K562 (cell line): ENCODE results near the gene TMEM203. TPM values are rescaled to one million over a fixed set of nuclear protein-coding genes. Genes with fewer than 3 reads are reported as not detected.

Source experiments
- ATAC-seq: fragments of 200-7000 bp; cut with Tn5 transposase; 3 replicates; pipeline ENCODE4 v1.9.1; 2020; ENCODE audit warnings: moderate library complexity
- BruUV-seq: library from RNA; stranded (reverse); fragments of 400-500 nt; replicated peaks from 2 replicates; lab custom pipeline; 2021; lab: Mats Ljungman, UMichigan
- CTCF ChIA-PET: fragments of 300-600 bp; formaldehyde crosslinking; extraction: SDS; loops from one replicate; lab custom pipeline; 2021; ENCODE audit warnings: low intra/inter-chr PET ratio; lab: Yijun Ruan, JAX
- POLR2A ChIA-PET: fragments of 300-600, 350-650 bp; sonication (Branson Sonifier 250); formaldehyde crosslinking; extraction: SDS; loops from one replicate; lab custom pipeline; 2021; ENCODE audit warnings: antibody characterized with exemption, inconsistent platforms; lab: Yijun Ruan, JAX
- DNase-seq, 4 experiments: peaks; one replicate each; pipeline versions ENCODE4 v3.0.0 to v3.0.0-alpha.2; 2011 to 2018; ENCODE audit warnings: low spot score in 3 of 4, mixed read lengths in 3 of 4; ENCODE audit errors: extremely low read depth in 1 of 4
- FAIRE-seq: peaks from 2 replicates; lab custom pipeline; 2011; peaks lifted over from hg19 to GRCh38; lab: Jason Lieb, UNC
- H2AFZ ChIP-seq: 2 replicates; pipeline ENCODE4 v1.6.0; 2011; ENCODE audit warnings: low read depth, low read length, control low read depth, inconsistent platforms
- H3K27ac ChIP-seq: fragments of 200-600 bp; 3 replicates; pipeline ENCODE4 v1.8.0; 2011; ENCODE audit warnings: low read depth, mild to moderate bottlenecking, control low read depth, inconsistent platforms, low read length, moderate library complexity, mixed read lengths; ENCODE audit errors: extremely low read depth
- H3K27me3 ChIP-seq, 2 experiments: fragments of 300-600 bp in 1 of 2; 2 replicates in 1 of 2; 3 replicates in 1 of 2; pipeline versions ENCODE4 v1.6.0 to v1.8.0; 2011; ENCODE audit warnings: inconsistent platforms in 2 of 2, low read length in 2 of 2, mild to moderate bottlenecking in 1 of 2, mixed read lengths in 1 of 2, moderate library complexity in 1 of 2; ENCODE audit not compliant: control insufficient read depth in 2 of 2, insufficient read depth in 2 of 2
- H3K36me3 ChIP-seq: fragments of 300-600 bp; 3 replicates; pipeline ENCODE4 v1.8.0; 2011; ENCODE audit warnings: mild to moderate bottlenecking, low read length, inconsistent platforms; ENCODE audit not compliant: control insufficient read depth, insufficient read depth
- H3K4me1 ChIP-seq, 2 experiments: fragments of 200-600 bp in 1 of 2; replicated peaks in 1 of 2; 2 replicates in 1 of 2; 3 replicates in 1 of 2; pipeline versions ENCODE4 v1.5.1 to v1.8.0; 2011; ENCODE audit warnings: inconsistent platforms in 2 of 2, low read length in 2 of 2, mild to moderate bottlenecking in 1 of 2, mixed read lengths in 1 of 2, moderate library complexity in 1 of 2; ENCODE audit not compliant: control insufficient read depth in 2 of 2, insufficient read depth in 2 of 2
- H3K4me2 ChIP-seq: 2 replicates; pipeline ENCODE4 v1.6.1; 2011; ENCODE audit warnings: low read length, control low read depth, inconsistent platforms, mixed read lengths; ENCODE audit not compliant: insufficient read depth
- H3K4me3 ChIP-seq: fragments of 200-600 bp; sonication (generic), shearing (Covaris generic); 2 replicates; pipeline ENCODE4 v1.5.1; 2016; ENCODE audit warnings: control low read depth, inconsistent platforms
- H3K79me2 ChIP-seq: fragments of 200-600 bp; 3 replicates; pipeline ENCODE4 v1.8.0; 2011; ENCODE audit warnings: low read length, inconsistent platforms; ENCODE audit not compliant: control insufficient read depth, insufficient read depth
- H3K9ac ChIP-seq, 2 experiments: 2 replicates each; pipeline versions ENCODE4 v1.6.0 to v1.6.1; 2011; ENCODE audit warnings: low read depth in 2 of 2, low read length in 2 of 2, control low read depth in 1 of 2, inconsistent platforms in 1 of 2, mild to moderate bottlenecking in 1 of 2, mixed read lengths in 1 of 2; ENCODE audit not compliant: insufficient read depth in 1 of 2
- H3K9me1 ChIP-seq: one replicate; pipeline ENCODE4 v1.6.0; 2011; ENCODE audit warnings: inconsistent platforms, mild to moderate bottlenecking, low read length, moderate library complexity; ENCODE audit not compliant: control insufficient read depth, insufficient read depth
- H3K9me3 ChIP-seq: replicated peaks from 2 replicates; pipeline ENCODE4 v1.5.1; 2011; ENCODE audit warnings: low read depth, low read length, inconsistent platforms; ENCODE audit not compliant: control insufficient read depth, insufficient read depth
- H4K20me1 ChIP-seq: replicated peaks from 2 replicates; pipeline ENCODE4 v1.6.1; 2011; ENCODE audit warnings: low read length, inconsistent platforms, mixed read lengths; ENCODE audit not compliant: control insufficient read depth, insufficient read depth
- ATF2 ChIP-seq: sonication (generic); formaldehyde crosslinking; IDR thresholded peaks from 2 replicates; pipeline ENCODE4 v1.8.1; 2022; ENCODE audit warnings: missing genetic modification reagents
- MEF2D ChIP-seq: conservative IDR thresholded peaks from 2 replicates; pipeline ENCODE4 v1.6.1; 2016; ENCODE audit warnings: low read depth, missing genetic modification characterization, missing compliant biosample characterization
- RBM25 ChIP-seq: fragments of 200-400 bp; formaldehyde crosslinking; IDR thresholded peaks from 2 replicates; pipeline ENCODE4 v1.6.1; 2018; ENCODE audit warnings: low read length, low read depth, moderate library complexity; ENCODE audit not compliant: severe bottlenecking
- STAG1 ChIP-seq: sonication (generic); formaldehyde crosslinking; IDR thresholded peaks from 2 replicates; pipeline ENCODE4 v1.5.0; 2020; ENCODE audit warnings: missing genetic modification reagents, borderline replicate concordance
- ZBTB17 ChIP-seq: fragments of 450-650 bp; formaldehyde crosslinking; IDR thresholded peaks from 2 replicates; pipeline ENCODE4 v1.4.0; 2020; ENCODE audit warnings: mild to moderate bottlenecking
- ZFP1 ChIP-seq: fragments of 450-650 bp; formaldehyde crosslinking; IDR thresholded peaks from 2 replicates; pipeline ENCODE4 v1.4.0; 2020; ENCODE audit warnings: mild to moderate bottlenecking, mixed read lengths
- ZNF224 ChIP-seq: sonication (generic); formaldehyde crosslinking; IDR thresholded peaks from 2 replicates; pipeline ENCODE4 v1.8.0; 2022; ENCODE audit warnings: mild to moderate bottlenecking, missing genetic modification reagents
- ZNF318 ChIP-seq, 2 experiments: fragments of 450-650 bp; IDR thresholded peaks; 2 replicates each; pipeline ENCODE4 v1.6.1; 2016; ENCODE audit warnings: mild to moderate bottlenecking in 2 of 2, borderline replicate concordance in 1 of 2, low read depth in 1 of 2, moderate library complexity in 1 of 2
- ZNF507 ChIP-seq: conservative IDR thresholded peaks from 2 replicates; pipeline ENCODE4 v1.6.1; 2017; ENCODE audit warnings: missing genetic modification characterization, missing compliant biosample characterization
- WGBS: fragments of 100-300 bp; shearing (Covaris generic); methylation state at CpG from one replicate; pipeline ENCODE4 v1.1.6; 2016; ENCODE audit warnings: low coverage, mixed read lengths; ENCODE audit not compliant: insufficient coverage; ENCODE audit errors: missing lambda C conversion rate; 5-methylcytosine and 5-hydroxymethylcytosine counted together
- in situ Hi-C: fragments of 300-500 bp; cut with MboI; formaldehyde crosslinking; loops from 4 replicates; pipeline ENCODE4 v1.15.0; 2018; ENCODE audit warnings: inconsistent platforms, mixed read lengths
- intact Hi-C: fragments of 100-400 bp; cut with micrococcal nuclease; formaldehyde crosslinking; loops from 2 replicates; pipeline ENCODE4 v1.14.2; 2022
- polyA plus RNA-seq, 8 experiments: library from polyadenylated mRNA; depleted of rRNA in 4 of 8; stranded (reverse) in 5 of 8; unstranded in 3 of 8; fragments of >200 nt; fragmentation: Nextera tagmentation in 2 of 8; fragmentation: Illumina TruSeq in 1 of 8; extraction: Ambion mirVana in 2 of 8; extraction: Trizol in 1 of 8; gene quantifications; 2 replicates each; pipeline versions ENCODE4 v1.2.1 to v1.2.3, GENCODE V29; 2011 to 2014; ENCODE audit warnings: inconsistent platforms in 1 of 8, missing spikeins in 1 of 8
- total RNA-seq, 7 experiments: library from RNA; depleted of rRNA in 6 of 7; stranded (reverse); fragments of >200 nt in 6 of 7; fragmentation: Illumina TruSeq in 2 of 7; extraction: Trizol in 2 of 7; gene quantifications; 2 replicates each; pipeline versions ENCODE4 v1.2.1 to v1.2.3, GENCODE V29; 2011 to 2021; ENCODE audit warnings: low replicate concordance in 1 of 7

The TMEM203 gene
- total and polyA plus RNA-seq, 9 of the 15 experiments (the other 6 are each of a cell fraction or from before 2014, with no cell fraction given): 8.8 to 59.5 (median 37.6) TPM

- 12% methylated on average over 81 of the region's 124 CpGs for WGBS
- no peaks in the 10 kb centered on the region for H3K79me2 ChIP-seq
- H2AFZ ChIP-seq: no peak overlapping the region
- peak overlapping the region in 1 of 2 experiments; percentile 78; a peak in 1 of 4 replicates for H3K9ac ChIP-seq
- CTCF ChIA-PET: no interaction called here
- H3K27me3 ChIP-seq: peaks cover 29 to 55% of the 10 kb centered on the region in 2 experiments; a peak in 4 of 5 replicates
- no peak overlapping the region for H3K27ac ChIP-seq
- in situ Hi-C loops: no loop called here
- H3K9me3 ChIP-seq: no peaks in the 10 kb centered on the region
- BruUV-seq: no TSS peak
- H3K4me2 ChIP-seq: 0 out of 2 replicates have a peak overlapping the region, but pooled peaks have one; percentile 5
- H4K20me1 ChIP-seq: peaks cover 3% of the 10 kb centered on the region; the same call in 1 of the 2 replicates
- FAIRE-seq (no peak), DNase-seq (peak in 3 of 4 experiments; percentile 41 to 48 (median 45)), ATAC-seq (peak; percentile 38)
- H3K4me1 ChIP-seq: peaks cover 0 to 98% of the 10 kb centered on the region in 2 experiments; a peak in 2 of 5 replicates
- H3K9me1 ChIP-seq: no peaks in the 10 kb centered on the region
- no peaks in the 10 kb centered on the region for H3K36me3 ChIP-seq
- intact Hi-C loops: no loop called here
- peak overlapping the region; percentile 13; the same call in 1 of the 2 replicates for H3K4me3 ChIP-seq
- POLR2A ChIA-PET: interaction anchor here (0.6 to 0.7 kb wide), 4 partner anchors 11 to 453 kb away, joined by 3 to 4 read pairs (median 4); partner anchors contain the start of genes GRIN1 and TOR4A
- TF ChIP-seq ZNF507 (tag) (no peak), ZFP1 (CRISPR knock-in tag) (no peak), RBM25 (no peak), STAG1 (CRISPR knock-in tag) (no peak), ZNF224 (CRISPR knock-in tag) (no peak), ATF2 (peak; percentile 38; the same call in 1 of the 2 replicates), MEF2D (tag) (no peak), ZNF318 (IDR thresholded peaks at IDR 0.05; ENCODE audit: borderline replicate concordance in 1 of 2, low read depth in 1 of 2) (no peak), ZBTB17 (CRISPR knock-in tag) (no peak)
Observed at GRCh38 chr9:137168904-137169856, 36.3 kb downstream of the TMEM203 start.
